Stimulated activated CD8-positive, alpha-beta memory T cell treated with anti-CD3 and anti-CD28 coated beads, Interleukin-2, amount 100 ng/mL, for 1 hour (primary cell): ENCODE results near the gene ARHGAP45.
"Not testable (repeated sequence)": the region's sequence is repeated elsewhere in the genome, so short reads cannot be mapped to it uniquely, and the experiment has no call there.

Experiments
- DNase-seq, 2 donors: peaks; one replicate each; pipeline ENCODE4 v3.0.0-alpha.2; 2020; ENCODE audit warnings: low read depth in 2 of 2

The ARHGAP45 gene

DNA sequence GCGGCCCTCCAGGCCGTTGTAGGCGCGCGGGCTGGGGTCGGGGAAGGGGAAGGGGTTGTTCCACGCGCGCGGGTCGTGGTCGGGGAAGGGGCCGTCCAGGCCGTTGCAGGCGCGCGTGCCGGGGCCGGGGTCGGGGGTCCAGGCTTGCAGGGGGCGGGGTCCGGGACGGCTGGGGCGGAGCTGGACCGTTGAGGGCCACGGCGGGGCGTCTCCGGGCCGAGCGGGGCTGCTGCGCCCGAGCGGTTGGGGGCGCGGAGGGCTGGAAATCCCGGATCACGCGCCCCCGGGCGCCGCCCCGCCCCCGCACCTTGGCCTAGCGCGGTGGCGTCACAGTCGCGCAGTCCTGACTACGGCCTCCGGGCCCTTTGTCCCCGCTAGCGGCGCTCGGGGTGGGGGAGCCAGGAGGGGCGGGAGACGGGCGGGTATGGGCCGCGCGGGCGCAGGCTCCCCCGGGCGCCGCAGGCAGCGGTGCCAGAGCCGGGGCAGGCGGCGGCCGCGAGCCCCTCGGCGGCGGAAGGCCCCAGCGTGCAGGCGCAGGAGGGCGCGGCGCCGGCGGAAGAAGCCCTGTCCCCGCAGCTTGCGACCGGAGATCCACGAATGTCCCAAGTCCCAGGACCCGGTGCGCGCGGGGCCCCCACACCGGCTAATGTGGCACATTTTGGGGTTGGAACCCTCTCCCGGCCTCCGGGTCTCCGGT is 37.5 kb downstream of the ARHGAP45 start:
- DNase-seq: peak; percentile 45 to 66

- DNase-seq: no peak
Observed at GRCh38 chr19:1105008-1105872, 38.3 kb downstream of the ARHGAP45 start.

DNA sequence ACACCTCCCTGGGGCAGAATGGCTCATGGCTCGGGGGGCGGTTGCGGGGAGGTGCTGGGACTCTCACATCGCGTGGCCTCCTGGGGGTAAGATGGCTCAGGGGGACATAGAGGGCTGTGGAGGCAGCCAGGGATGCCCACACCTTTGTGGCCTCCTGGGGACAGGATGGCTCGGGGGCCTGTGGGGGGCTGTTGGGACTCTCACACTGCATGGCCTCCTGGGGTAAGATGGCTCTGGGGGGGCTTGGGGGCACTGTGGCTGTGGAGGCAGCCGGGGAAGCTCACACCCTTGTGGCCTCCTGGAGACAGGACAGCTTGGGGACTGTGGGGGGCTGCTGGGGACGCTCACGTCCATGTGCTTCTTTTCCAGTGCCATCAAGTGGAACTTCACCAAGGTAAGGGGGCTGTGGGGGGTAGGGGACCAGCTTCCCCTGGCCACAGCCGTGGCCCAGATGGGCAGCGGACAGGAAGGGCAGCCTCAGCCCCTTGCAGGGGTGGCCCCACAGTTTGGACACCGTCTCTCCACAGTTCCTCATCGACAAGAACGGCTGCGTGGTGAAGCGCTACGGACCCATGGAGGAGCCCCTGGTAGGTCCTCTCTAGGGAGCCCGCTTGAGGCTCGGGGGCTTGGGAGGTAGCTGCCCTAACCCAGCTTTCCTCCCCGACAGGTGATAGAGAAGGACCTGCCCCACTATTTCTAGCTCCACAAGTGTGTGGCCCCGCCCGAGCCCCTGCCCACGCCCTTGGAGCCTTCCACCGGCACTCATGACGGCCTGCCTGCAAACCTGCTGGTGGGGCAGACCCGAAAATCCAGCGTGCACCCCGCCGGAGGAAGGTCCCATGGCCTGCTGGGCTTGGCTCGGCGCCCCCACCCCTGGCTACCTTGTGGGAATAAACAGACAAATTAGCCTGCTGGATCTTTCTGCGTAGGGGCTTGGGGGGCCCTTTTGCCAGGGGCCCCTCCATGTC is 39.2 kb downstream of the ARHGAP45 start:
- no peak for DNase-seq

- no peak for DNase-seq
Observed at GRCh38 chr19:1106841-1107660, 40.1 kb downstream of the ARHGAP45 start.

DNA sequence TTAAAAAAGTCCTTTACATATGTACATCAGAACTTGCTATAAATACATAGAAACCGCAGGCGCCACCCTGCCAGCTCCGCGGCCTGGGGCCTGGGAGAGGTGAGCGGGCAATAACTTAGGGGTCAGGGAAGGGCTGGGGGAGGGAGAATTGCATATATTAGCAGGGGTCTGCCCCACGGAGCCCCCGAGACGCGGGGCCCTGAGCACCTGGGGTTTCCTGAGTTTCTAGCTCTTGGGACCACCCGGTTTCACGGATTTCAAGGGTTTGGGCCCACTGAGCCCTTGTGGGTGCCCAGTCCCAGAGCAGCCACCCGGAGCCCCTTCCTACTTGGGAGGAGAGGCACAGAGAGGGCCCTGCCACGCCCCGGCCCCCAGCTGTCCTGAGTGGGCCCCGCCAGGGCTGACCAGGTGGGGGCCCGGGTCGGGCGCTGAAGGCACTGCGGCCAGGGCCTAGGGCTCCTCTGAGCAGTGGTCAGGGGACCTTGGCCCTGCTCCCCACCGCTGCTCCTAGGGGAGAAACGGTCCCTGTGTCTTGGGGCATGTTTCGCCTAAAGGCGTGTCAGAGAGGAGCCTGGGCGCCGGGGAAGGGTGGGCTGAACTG is 40.8 kb downstream of the ARHGAP45 start:
- DNase-seq: no peak

DNA sequence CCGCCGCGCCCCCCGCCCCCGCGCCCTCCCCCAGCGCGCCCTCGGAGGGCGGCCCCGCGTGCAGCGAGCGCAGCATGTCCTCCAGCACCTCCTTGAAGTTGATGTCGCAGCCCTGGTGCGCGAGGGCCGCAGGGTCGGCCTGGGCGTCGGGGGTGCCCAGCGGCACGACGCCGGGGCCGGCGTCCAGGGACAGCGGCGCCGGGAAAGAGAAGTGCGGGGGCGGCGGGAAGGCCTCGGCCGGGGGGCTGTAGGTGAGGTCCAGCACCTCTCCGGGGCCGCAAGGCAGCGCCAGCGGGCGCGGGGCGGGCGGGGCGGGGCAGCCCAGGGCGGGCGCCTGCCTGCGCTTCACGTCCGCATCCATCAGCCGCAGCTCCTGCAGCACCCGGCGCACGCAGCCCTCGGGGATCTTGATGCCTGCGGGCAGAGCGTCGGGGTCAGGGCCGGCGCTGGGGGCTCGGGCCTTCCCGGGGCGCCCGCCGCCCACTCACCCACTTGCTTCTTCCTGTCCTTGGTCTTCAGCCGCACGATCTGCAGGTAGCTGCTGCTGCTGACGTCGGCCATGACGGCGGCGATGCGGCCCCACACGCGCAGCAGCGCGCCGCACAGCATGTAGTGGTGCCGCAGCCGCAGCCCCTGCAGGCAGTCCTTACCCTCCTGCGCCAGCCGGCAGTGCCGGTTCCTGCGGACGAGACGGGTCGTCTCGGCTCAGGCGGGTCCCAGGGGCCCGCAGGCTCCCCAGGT is 41.5 kb downstream of the ARHGAP45 start:
- DNase-seq: no peak

DNA sequence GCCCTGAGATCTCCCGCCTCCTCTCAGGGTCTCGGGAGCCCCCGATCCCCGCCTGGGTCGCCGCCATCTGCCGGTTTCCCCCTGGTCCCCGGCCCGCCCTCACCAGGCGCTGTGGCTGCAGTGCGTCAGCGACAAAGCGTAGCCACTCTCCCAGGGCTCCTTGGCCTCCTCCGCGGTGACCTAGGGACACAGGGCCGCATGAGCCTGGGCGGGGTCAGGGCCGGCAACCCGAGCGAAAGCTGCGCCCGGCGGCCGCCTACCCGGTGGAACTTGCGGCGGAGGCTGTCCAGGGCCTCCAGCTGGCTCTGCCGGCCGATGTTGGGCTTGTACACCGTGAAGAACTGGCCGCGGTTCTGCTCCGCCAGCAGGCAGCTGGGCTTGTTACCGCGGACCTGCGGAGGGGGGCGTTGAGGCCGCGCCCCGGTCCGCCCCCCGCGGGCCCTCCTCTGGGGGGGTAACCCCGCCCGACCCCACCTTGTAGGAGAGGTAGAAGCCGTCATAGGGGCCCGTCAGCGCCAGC is 42.1 kb downstream of the ARHGAP45 start:
- no peak for DNase-seq

- DNase-seq: no peak
Observed at GRCh38 chr19:1109697-1110671, 43.0 kb downstream of the ARHGAP45 start.

- no peak for DNase-seq
Observed at GRCh38 chr19:1110809-1111640, 44.1 kb downstream of the ARHGAP45 start.

GRCh38 chr19:1111641-1112267 is 44.8 kb downstream of the ARHGAP45 start:
- no peak for DNase-seq

GRCh38 chr19:1112268-1113029 is 45.5 kb downstream of the ARHGAP45 start:
- no peak for DNase-seq

DNA sequence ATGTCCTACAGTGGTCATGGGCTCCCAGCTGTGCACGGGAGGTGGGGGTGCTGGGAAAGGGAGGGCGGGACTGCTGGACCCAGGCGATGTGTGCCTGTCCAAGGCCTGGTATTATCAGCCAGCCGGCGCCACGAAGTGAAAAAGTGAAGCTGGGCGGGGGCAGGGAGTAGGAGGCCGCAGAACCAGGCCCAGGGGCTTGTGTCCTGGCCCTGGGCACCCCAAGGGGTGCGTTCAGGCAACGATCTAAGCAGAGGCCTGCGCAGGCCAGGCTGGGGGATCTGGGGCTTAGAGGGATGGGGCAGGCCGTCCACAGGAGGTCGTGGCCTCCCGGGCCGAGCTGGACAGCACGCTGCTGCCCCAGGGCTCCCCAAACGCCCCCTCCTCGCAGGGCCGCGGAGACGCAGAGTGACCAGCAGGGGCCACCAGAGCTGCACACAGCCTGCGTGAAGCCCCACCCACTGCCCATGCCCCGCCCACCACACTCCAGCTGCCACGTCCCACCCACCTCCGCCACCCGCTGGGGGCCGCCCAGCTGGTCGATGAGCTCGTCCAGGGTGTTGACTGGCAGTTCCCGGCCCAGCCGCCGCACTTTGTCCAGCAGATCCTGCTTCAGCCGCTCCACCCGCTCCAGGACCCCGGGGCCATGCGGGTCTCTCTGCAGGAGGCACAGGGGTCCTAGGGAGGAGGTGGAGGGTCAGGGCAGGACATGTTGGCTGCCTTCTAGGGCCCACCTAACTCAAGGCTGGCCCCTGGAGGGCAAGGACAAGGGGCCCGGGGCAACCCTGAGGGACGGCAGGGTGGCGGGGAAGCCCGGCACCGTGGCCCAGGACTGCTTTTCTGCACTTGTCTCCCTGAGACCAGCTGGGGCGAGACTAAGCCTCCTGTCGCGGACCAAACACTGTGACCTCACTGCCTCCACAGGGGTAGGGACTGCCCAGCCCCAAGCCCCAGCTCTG is 46.3 kb downstream of the ARHGAP45 start:
- peak; percentile 69 to 74 for DNase-seq

DNA sequence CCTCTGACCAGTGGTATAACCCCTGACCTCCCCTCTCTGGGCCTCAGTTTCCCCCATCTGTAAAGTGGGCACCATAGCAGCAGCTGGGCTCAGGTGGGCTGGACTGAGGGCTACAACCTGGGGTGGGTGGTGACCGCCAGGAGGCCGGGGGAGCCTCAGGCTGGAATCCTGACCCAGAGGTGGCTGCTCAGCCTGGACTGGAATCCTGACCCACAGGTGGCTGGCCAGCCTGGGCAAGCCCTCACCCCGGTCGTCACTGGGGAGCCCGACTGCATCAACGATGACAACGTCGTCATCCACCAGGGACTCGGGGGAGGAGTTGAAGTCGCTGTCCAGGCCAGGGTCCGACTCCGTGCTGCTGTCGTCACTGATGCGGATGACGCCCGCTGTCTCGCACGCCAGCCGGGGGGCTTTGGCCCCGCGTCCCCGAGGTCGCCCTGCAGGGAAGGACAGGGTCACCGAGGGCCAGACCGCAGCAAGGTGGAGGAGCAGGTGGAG is 47.1 kb downstream of the ARHGAP45 start:
- DNase-seq: no peak

GRCh38 chr19:1114728-1115127 is 47.8 kb downstream of the ARHGAP45 start:
- not testable (repeated sequence) for DNase-seq
